Measurements from ENCODE around the gene HOXC4.

GRCh38 chr12:54024127-54024526 lies 29.5 kb upstream of the HOXC4 start:
- TF ChIP-seq, protein P1, sequence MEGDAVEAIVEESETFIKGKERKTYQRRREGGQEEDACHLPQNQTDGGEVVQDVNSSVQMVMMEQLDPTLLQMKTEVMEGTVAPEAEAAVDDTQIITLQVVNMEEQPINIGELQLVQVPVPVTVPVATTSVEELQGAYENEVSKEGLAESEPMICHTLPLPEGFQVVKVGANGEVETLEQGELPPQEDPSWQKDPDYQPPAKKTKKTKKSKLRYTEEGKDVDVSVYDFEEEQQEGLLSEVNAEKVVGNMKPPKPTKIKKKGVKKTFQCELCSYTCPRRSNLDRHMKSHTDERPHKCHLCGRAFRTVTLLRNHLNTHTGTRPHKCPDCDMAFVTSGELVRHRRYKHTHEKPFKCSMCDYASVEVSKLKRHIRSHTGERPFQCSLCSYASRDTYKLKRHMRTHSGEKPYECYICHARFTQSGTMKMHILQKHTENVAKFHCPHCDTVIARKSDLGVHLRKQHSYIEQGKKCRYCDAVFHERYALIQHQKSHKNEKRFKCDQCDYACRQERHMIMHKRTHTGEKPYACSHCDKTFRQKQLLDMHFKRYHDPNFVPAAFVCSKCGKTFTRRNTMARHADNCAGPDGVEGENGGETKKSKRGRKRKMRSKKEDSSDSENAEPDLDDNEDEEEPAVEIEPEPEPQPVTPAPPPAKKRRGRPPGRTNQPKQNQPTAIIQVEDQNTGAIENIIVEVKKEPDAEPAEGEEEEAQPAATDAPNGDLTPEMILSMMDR (IDR thresholded peaks at IDR 0.05), result no peak
- no peak for TF ChIP-seq POLR2A (IDR thresholded peaks at IDR 0.05)
